MM.1S (cell line): ENCODE data around the gene SLC48A1.
A peak's percentile ranks its signal among the peaks of the same experiment; 100 is the strongest.

Experiments
- DNase-seq: peaks from one replicate; pipeline ENCODE4 v3.0.0-alpha.2; 2015
- H2AFZ ChIP-seq: fragments of 300-600 bp; sonication (generic); 2 replicates; pipeline ENCODE4 v1.6.0; 2016; ENCODE audit warnings: antibody characterized with exemption, low read length
- H3F3A ChIP-seq: fragments of 300-600 bp; sonication (generic); 2 replicates; pipeline ENCODE4 v1.6.1; 2016; ENCODE audit warnings: mild to moderate bottlenecking, antibody characterized with exemption, low read length, moderate library complexity, mixed read lengths; ENCODE audit not compliant: insufficient read depth
- H3K27ac ChIP-seq: fragments of 300-600 bp; sonication (generic); 2 replicates; pipeline ENCODE4 v1.5.1; 2016; ENCODE audit warnings: mild to moderate bottlenecking, low read length
- H3K27me3 ChIP-seq: fragments of 300-600 bp; sonication (generic); replicated peaks from 2 replicates; pipeline ENCODE4 v1.6.0; 2016; ENCODE audit warnings: low read length; ENCODE audit not compliant: insufficient read depth
- H3K36me3 ChIP-seq: fragments of 300-600 bp; sonication (generic); replicated peaks from 2 replicates; pipeline ENCODE4 v1.6.1; 2016; ENCODE audit warnings: mild to moderate bottlenecking, low read length, mixed read lengths; ENCODE audit not compliant: insufficient read depth
- H3K4me1 ChIP-seq: fragments of 300-600 bp; sonication (generic); 2 replicates; pipeline ENCODE4 v1.6.1; 2016; ENCODE audit warnings: low read length, mixed read lengths
- H3K4me2 ChIP-seq: fragments of 300-600 bp; sonication (generic); 2 replicates; pipeline ENCODE4 v1.6.0; 2016; ENCODE audit warnings: low read depth, low read length
- H3K4me3 ChIP-seq: fragments of 300-600 bp; sonication (generic); 2 replicates; pipeline ENCODE4 v1.5.1; 2016; ENCODE audit warnings: low read length, mixed read lengths
- H3K79me2 ChIP-seq: fragments of 300-600 bp; sonication (generic); 2 replicates; pipeline ENCODE4 v1.6.1; 2016; ENCODE audit warnings: mixed run types, low read length, mixed read lengths
- H3K9ac ChIP-seq: fragments of 300-600 bp; sonication (generic); 2 replicates; pipeline ENCODE4 v1.6.1; 2016; ENCODE audit warnings: low read length, mixed read lengths
- H3K9me2 ChIP-seq: fragments of 300-600 bp; sonication (generic); replicated peaks from 2 replicates; pipeline ENCODE4 v1.6.1; 2016; ENCODE audit warnings: mild to moderate bottlenecking, low read length, mixed read lengths; ENCODE audit not compliant: insufficient read depth
- H3K9me3 ChIP-seq: fragments of 300-600 bp; sonication (generic); replicated peaks from 2 replicates; pipeline ENCODE4 v1.6.1; 2016; ENCODE audit warnings: mild to moderate bottlenecking, low read length, mixed read lengths; ENCODE audit not compliant: insufficient read depth
- H4K20me1 ChIP-seq: fragments of 300-600 bp; sonication (generic); 2 replicates; pipeline ENCODE4 v1.6.1; 2016; ENCODE audit warnings: mild to moderate bottlenecking, low read length, moderate library complexity, mixed read lengths; ENCODE audit not compliant: insufficient read depth
- EZH2 ChIP-seq: fragments of 300-600 bp; sonication (generic); optimal IDR thresholded peaks from 2 replicates; pipeline ENCODE3; 2017; ENCODE audit warnings: low read depth, mild to moderate bottlenecking, antibody characterized with exemption, low read length, mixed read lengths
- EZH2phosphoT487 ChIP-seq: fragments of 300-600 bp; sonication (generic); IDR thresholded peaks from 2 replicates; pipeline ENCODE4 v1.6.1; 2018; ENCODE audit warnings: antibody characterized with exemption, low read length
- TF ChIP-seq, protein P1 (sequence below): fragments of 300-600 bp; sonication (generic); IDR thresholded peaks from 2 replicates; pipeline ENCODE4 v1.5.1; 2016; ENCODE audit warnings: antibody characterized with exemption, low read length, mixed read lengths

Gene SLC48A1

GRCh38 chr12:47757840-47758583 lies 15.0 kb upstream of the SLC48A1 start:
- Histone ChIP-seq H3K79me2 (no peaks in the 10 kb centered on the region), H4K20me1 (no peaks in the 10 kb centered on the region), H3K4me1 (peaks cover 32% of the 10 kb centered on the region), H3K4me3 (peak overlapping the region; percentile 82), H3K9me3 (no peaks in the 10 kb centered on the region), H2AFZ (0 out of 2 replicates have a peak overlapping the region, but pooled peaks have one; percentile 99), H3K9me2 (no peaks in the 10 kb centered on the region), H3K27ac (no peak overlapping the region), H3K27me3 (0 out of 2 replicates have a peak, but pooled peaks cover 3% of the 10 kb centered on the region), H3F3A (peaks cover 16% of the 10 kb centered on the region), H3K9ac (peak overlapping the region; percentile 46; the same call in 1 of the 2 replicates), H3K4me2 (peak overlapping the region; percentile 99; the same call in 1 of the 2 replicates), H3K36me3 (no peaks in the 10 kb centered on the region)
- TF ChIP-seq EZH2 (no peak), EZH2phosphoT487 (no peak)
- TF ChIP-seq, protein P1, sequence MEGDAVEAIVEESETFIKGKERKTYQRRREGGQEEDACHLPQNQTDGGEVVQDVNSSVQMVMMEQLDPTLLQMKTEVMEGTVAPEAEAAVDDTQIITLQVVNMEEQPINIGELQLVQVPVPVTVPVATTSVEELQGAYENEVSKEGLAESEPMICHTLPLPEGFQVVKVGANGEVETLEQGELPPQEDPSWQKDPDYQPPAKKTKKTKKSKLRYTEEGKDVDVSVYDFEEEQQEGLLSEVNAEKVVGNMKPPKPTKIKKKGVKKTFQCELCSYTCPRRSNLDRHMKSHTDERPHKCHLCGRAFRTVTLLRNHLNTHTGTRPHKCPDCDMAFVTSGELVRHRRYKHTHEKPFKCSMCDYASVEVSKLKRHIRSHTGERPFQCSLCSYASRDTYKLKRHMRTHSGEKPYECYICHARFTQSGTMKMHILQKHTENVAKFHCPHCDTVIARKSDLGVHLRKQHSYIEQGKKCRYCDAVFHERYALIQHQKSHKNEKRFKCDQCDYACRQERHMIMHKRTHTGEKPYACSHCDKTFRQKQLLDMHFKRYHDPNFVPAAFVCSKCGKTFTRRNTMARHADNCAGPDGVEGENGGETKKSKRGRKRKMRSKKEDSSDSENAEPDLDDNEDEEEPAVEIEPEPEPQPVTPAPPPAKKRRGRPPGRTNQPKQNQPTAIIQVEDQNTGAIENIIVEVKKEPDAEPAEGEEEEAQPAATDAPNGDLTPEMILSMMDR, result no peak
- DNase-seq, result no peak

DNA sequence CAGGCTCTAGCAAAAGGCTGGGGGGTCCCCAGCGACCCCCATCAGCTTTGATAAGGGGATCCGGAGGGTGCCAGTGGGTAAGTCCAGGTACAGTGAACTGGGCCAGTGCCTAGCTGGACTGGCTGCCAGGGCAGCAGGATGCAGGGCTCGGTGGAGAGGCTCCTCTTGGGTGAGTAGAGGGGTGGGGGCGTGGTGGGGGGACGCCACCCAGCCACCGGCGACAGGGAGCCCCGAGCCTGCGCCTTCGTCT lies 14.5 kb upstream of the SLC48A1 start:
- peak overlapping the region; percentile 82 for H3K4me3 ChIP-seq
- H3K4me2 ChIP-seq, result peak overlapping the region; percentile 99
- H3K9me2 ChIP-seq, result no peaks in the 10 kb centered on the region
- H3K36me3 ChIP-seq, result no peaks in the 10 kb centered on the region
- peak overlapping the region; percentile 99 for H2AFZ ChIP-seq
- peak overlapping the region; percentile 46; the same call in 1 of the 2 replicates for H3K9ac ChIP-seq
- no peak for DNase-seq
- peaks cover 29% of the 10 kb centered on the region for H3K4me1 ChIP-seq
- H3K27me3 ChIP-seq, result 0 out of 2 replicates have a peak, but pooled peaks cover 3% of the 10 kb centered on the region
- no peaks in the 10 kb centered on the region for H4K20me1 ChIP-seq
- H3K79me2 ChIP-seq, result no peaks in the 10 kb centered on the region
- H3K27ac ChIP-seq, result no peak overlapping the region
- TF ChIP-seq EZH2 (no peak), EZH2phosphoT487 (no peak)
- TF ChIP-seq, protein P1, result no peak
- H3F3A ChIP-seq, result peaks cover 16% of the 10 kb centered on the region
- H3K9me3 ChIP-seq, result no peaks in the 10 kb centered on the region

- Histone ChIP-seq H3K79me2 (no peaks in the 10 kb centered on the region), H3K27ac (no peak within 1 kb of the TSS), H3K4me3 (peak within 1 kb of the TSS; percentile 82), H3K4me1 (peaks cover 23% of the 10 kb centered on the region), H2AFZ (peak within 1 kb of the TSS; percentile 99), H3K27me3 (0 out of 2 replicates have a peak, but pooled peaks cover 3% of the 10 kb centered on the region), H3K9me2 (no peaks in the 10 kb centered on the region), H3K9me3 (no peaks in the 10 kb centered on the region), H3K9ac (peak within 1 kb of the TSS; percentile 46; the same call in 1 of the 2 replicates), H4K20me1 (no peaks in the 10 kb centered on the region), H3K36me3 (no peaks in the 10 kb centered on the region), H3F3A (peaks cover 16% of the 10 kb centered on the region), H3K4me2 (peak within 1 kb of the TSS; percentile 99)
- DNase-seq, result peak; percentile 66
- TF ChIP-seq EZH2 (no peak), EZH2phosphoT487 (no peak)
- TF ChIP-seq, protein P1, result peak; percentile 41
Measured at GRCh38 chr12:47758834-47759690, 14.0 kb upstream of the SLC48A1 start, which contains the start of gene RAPGEF3. Gene RAPGEF3, minus strand, starts transcription at chr12:47758880. Its CDS starts 324 bp downstream, at chr12:47758556.
